Spleen (tissue), 11 donors: Measurements from ENCODE around the gene AKT3. TPM values are rescaled to one million over a fixed set of nuclear protein-coding genes. Genes with fewer than 3 reads are reported as not detected.
A peak's percentile ranks its signal among the peaks of the same experiment; 100 is the strongest.

Experiments
- DNase-seq: peaks from one replicate; pipeline ENCODE4 v3.0.0-alpha.2; 2020
- H3K27ac ChIP-seq, 8 donors: fragments of 200-600 bp; sonication (generic) in 7 of 8; 1 replicate in 4 of 8; 2 replicates in 4 of 8; pipeline versions ENCODE4 v1.5.0 to v1.8.0; 2016 to 2021; ENCODE audit warnings: inconsistent platforms in 4 of 8, mild to moderate bottlenecking in 4 of 8, moderate library complexity in 1 of 8
- H3K27me3 ChIP-seq, 7 donors: fragments of 200-600 bp; sonication (generic) in 6 of 7; replicated peaks in 1 of 7; 1 replicate in 4 of 7; 2 replicates in 3 of 7; pipeline versions ENCODE4 v1.5.0 to v1.8.0; 2016 to 2021; ENCODE audit warnings: inconsistent platforms in 3 of 7, mild to moderate bottlenecking in 1 of 7
- H3K36me3 ChIP-seq, 6 donors: fragments of 200-600 bp; sonication (generic) in 5 of 6; 1 replicate in 4 of 6; 2 replicates in 2 of 6; pipeline versions ENCODE4 v1.5.0 to v1.8.0; 2016 to 2021; ENCODE audit warnings: inconsistent platforms in 2 of 6
- H3K4me1 ChIP-seq, 6 donors: fragments of 200-600 bp; sonication (generic) in 5 of 6; 1 replicate in 3 of 6; 2 replicates in 3 of 6; pipeline versions ENCODE4 v1.5.0 to v1.8.0; 2016 to 2021; ENCODE audit warnings: inconsistent platforms in 3 of 6
- H3K4me3 ChIP-seq, 8 donors: fragments of 200-600 bp; sonication (generic) in 7 of 8; 1 replicate in 4 of 8; 2 replicates in 4 of 8; pipeline versions ENCODE4 v1.5.0 to v1.8.0; 2016 to 2021; ENCODE audit warnings: inconsistent platforms in 4 of 8, mild to moderate bottlenecking in 4 of 8, moderate library complexity in 2 of 8
- H3K9me3 ChIP-seq, 8 donors: fragments of 200-600 bp; sonication (generic) in 7 of 8; 1 replicate in 4 of 8; 2 replicates in 4 of 8; pipeline versions ENCODE4 v1.5.0 to v1.8.0; 2016 to 2021; ENCODE audit warnings: inconsistent platforms in 4 of 8
- CTCF ChIP-seq, 11 experiments: fragments of 200-600 bp in 7 of 11; fragments of 450-650 bp in 4 of 11; sonication (generic) in 4 of 11; IDR thresholded peaks in 8 of 11; conservative IDR thresholded peaks in 3 of 11; 1 replicate in 7 of 11; 2 replicates in 4 of 11; pipeline versions ENCODE4 v1.4.0 to v1.8.0; 2016 to 2021; ENCODE audit warnings: antibody characterized with exemption in 11 of 11, inconsistent platforms in 4 of 11, mild to moderate bottlenecking in 1 of 11
- POLR2A ChIP-seq, 3 donors: fragments of 450-650 bp; IDR thresholded peaks; one replicate each; pipeline ENCODE4 v1.5.1; 2017; ENCODE audit warnings: antibody characterized with exemption in 3 of 3, mild to moderate bottlenecking in 1 of 3
- POLR2AphosphoS5 ChIP-seq, 3 donors: sonication (generic); formaldehyde crosslinking; IDR thresholded peaks; one replicate each; pipeline ENCODE4 v1.5.1; 2017; ENCODE audit warnings: antibody characterized with exemption in 3 of 3
- WGBS, 5 donors: extraction: QIAGEN DNeasy Blood & Tissue Kit in 3 of 5; methylation state at CpG; one replicate each; pipeline versions ENCODE4 v1.1.5 to v1.1.7; 2013 to 2018; 5-methylcytosine and 5-hydroxymethylcytosine counted together
- intact Hi-C: fragments of 100-400 bp; cut with DNase I; formaldehyde crosslinking; loops from one replicate; pipeline ENCODE4 v1.15.0; 2023; ENCODE audit warnings: low total_unique reads
- polyA plus RNA-seq, 3 donors: library from polyadenylated mRNA; stranded (reverse); fragments of 200-250 nt; gene quantifications; one replicate each; pipeline ENCODE4 v1.2.1, GENCODE V29; 2013
- total RNA-seq, 7 donors: library from RNA; depleted of rRNA in 3 of 7; stranded (reverse); fragments of >200 nt in 3 of 7; fragmentation: NEBNext Ultra II Directional in 4 of 7; extraction: Animal tissue kit (Norgen Biotek cat#: 25700) in 4 of 7; gene quantifications; one replicate each; pipeline versions ENCODE4 v1.1.0 to v1.2.1, GENCODE V29; 2016 to 2021
- donor health status: healthy with polysubstance abuse.
- donor health status: DM: no; HTN: no; CAD: no; lungs with moderate emphysema.
- donor health status: DM: no; HTN: no; CAD: no.
- donor health status: Bipolar disorder and iron deficiency.
- donor health status: healthy.
- donor health status: DM: no; HTN: no; CAD: no.
- donor health status: DM: yes; HTN: yes; CAD: no.

The AKT3 gene
- total and polyA plus RNA-seq, 10 donors: 4.3 to 91.3 (median 46.4) TPM

GRCh38 chr1:243751506-243751905 lies 98.5 kb downstream of the AKT3 start:
- intact Hi-C loops: loop anchor here (10.0 kb wide), 1 partner anchor 523 kb away; no protein-coding TSS in a partner anchor
- no peaks in the 10 kb centered on the region for H3K9me3 ChIP-seq
- peaks cover 0 to 16% (median 2%) of the 10 kb centered on the region in 6 donors for H3K4me1 ChIP-seq
- WGBS, 5 donors: 91 to 100% (median 95%) methylated on average over 1 of the region's 1 CpG
- no peak overlapping the region for H3K4me3 ChIP-seq
- no peak for DNase-seq
- no peak overlapping the region for H3K27ac ChIP-seq
- TF ChIP-seq CTCF (IDR thresholded peaks at IDR 0.05 in 8 of 11, conservative IDR thresholded peaks at IDR 0.05 in 3 of 11): no peak
- no peak for TF ChIP-seq POLR2A (IDR thresholded peaks at IDR 0.05)
- TF ChIP-seq POLR2AphosphoS5 (IDR thresholded peaks at IDR 0.05): no peak
- no peaks in the 10 kb centered on the region for H3K36me3 ChIP-seq
- no peaks in the 10 kb centered on the region for H3K27me3 ChIP-seq

- H3K36me3 ChIP-seq: no peaks in the 10 kb centered on the region
- H3K4me3 ChIP-seq: no peak overlapping the region
- H3K27me3 ChIP-seq: no peaks in the 10 kb centered on the region
- intact Hi-C loops: loop anchor here (5.0 kb wide), 1 partner anchor 406 kb away; no protein-coding TSS in a partner anchor
- H3K4me1 ChIP-seq: peaks cover 0 to 24% (median 6%) of the 10 kb centered on the region in 6 donors
- no peaks in the 10 kb centered on the region for H3K9me3 ChIP-seq
- WGBS, 5 donors: 29 to 32% (median 31%) methylated on average over 3 of the region's 3 CpGs
- peak overlapping the region in 1 of 8 donors; percentile 10 for H3K27ac ChIP-seq
- TF ChIP-seq POLR2A (IDR thresholded peaks at IDR 0.05) (no peak), POLR2AphosphoS5 (IDR thresholded peaks at IDR 0.05) (no peak), CTCF (IDR thresholded peaks at IDR 0.05 in 8 of 11, conservative IDR thresholded peaks at IDR 0.05 in 3 of 11) (peak; percentile 46 to 87 (median 76))
- DNase-seq: no peak
Measured at GRCh38 chr1:243748706-243749283, 101.2 kb downstream of the AKT3 start.

GRCh38 chr1:243748227-243748626 lies 101.8 kb downstream of the AKT3 start:
- Histone ChIP-seq H3K27me3 (no peaks in the 10 kb centered on the region), H3K36me3 (no peaks in the 10 kb centered on the region), H3K27ac (no peak overlapping the region), H3K4me3 (no peak overlapping the region), H3K9me3 (no peaks in the 10 kb centered on the region), H3K4me1 (peaks cover 0 to 24% (median 6%) of the 10 kb centered on the region in 6 donors)
- intact Hi-C loops: loop anchor here (5.0 kb wide), 1 partner anchor 406 kb away; no protein-coding TSS in a partner anchor
- TF ChIP-seq POLR2AphosphoS5 (IDR thresholded peaks at IDR 0.05) (no peak), POLR2A (IDR thresholded peaks at IDR 0.05) (no peak), CTCF (IDR thresholded peaks at IDR 0.05 in 8 of 11, conservative IDR thresholded peaks at IDR 0.05 in 3 of 11) (no peak)
- no peak for DNase-seq

GRCh38 chr1:243746751-243747150 lies 103.3 kb downstream of the AKT3 start:
- Histone ChIP-seq H3K4me1 (peaks cover 0 to 24% (median 6%) of the 10 kb centered on the region in 6 donors), H3K27ac (no peak overlapping the region), H3K36me3 (no peaks in the 10 kb centered on the region), H3K27me3 (no peaks in the 10 kb centered on the region), H3K4me3 (no peak overlapping the region), H3K9me3 (no peaks in the 10 kb centered on the region)
- TF ChIP-seq POLR2AphosphoS5 (IDR thresholded peaks at IDR 0.05): no peak
- no peak for TF ChIP-seq POLR2A (IDR thresholded peaks at IDR 0.05)
- no peak for TF ChIP-seq CTCF (IDR thresholded peaks at IDR 0.05 in 8 of 11, conservative IDR thresholded peaks at IDR 0.05 in 3 of 11)
- no peak for DNase-seq
- intact Hi-C loops: loop anchor here (5.0 kb wide), 1 partner anchor 404 kb away; no protein-coding TSS in a partner anchor
